Motor neuron (in vitro differentiated cells): Measurements from ENCODE around the gene STK35. TPM values are rescaled to one million over a fixed set of nuclear protein-coding genes. Genes with fewer than 3 reads are reported as not detected.

Experiments
- ATAC-seq, 8 experiments: fragments of 200-7000 bp; cut with Tn5 transposase; replicated peaks in 6 of 8; 2 replicates each; pipeline ENCODE4 v1.8.0; 2021; ENCODE audit warnings: mild to moderate bottlenecking in 8 of 8, moderate library complexity in 8 of 8
- H3K27ac ChIP-seq, 2 donors: fragments of 250-450 bp; sonication (Bioruptor Pico); 2 replicates each; pipeline ENCODE4 v1.9.0; 2021; ENCODE audit warnings: antibody characterized with exemption in 2 of 2, mild to moderate bottlenecking in 2 of 2, moderate library complexity in 1 of 2
- H3K4me1 ChIP-seq, 2 donors: fragments of 250-450 bp; sonication (Bioruptor Pico); replicated peaks in 1 of 2; 2 replicates each; pipeline ENCODE4 v1.6.1; 2021; ENCODE audit warnings: antibody characterized with exemption in 2 of 2, mild to moderate bottlenecking in 2 of 2, moderate library complexity in 1 of 2
- H3K4me3 ChIP-seq, 5 donors: fragments of 250-450 bp; sonication (Bioruptor Pico); 2 replicates each; pipeline ENCODE4 v1.9.0; 2021; ENCODE audit warnings: antibody characterized with exemption in 5 of 5, mild to moderate bottlenecking in 5 of 5, moderate library complexity in 4 of 5
- WGBS, 10 experiments: fragments of 450-650 bp; shearing (Covaris generic); methylation state at CpG; one replicate each; pipeline ENCODE4 v1.0.0; 2022; 5-methylcytosine and 5-hydroxymethylcytosine counted together
- in situ Hi-C, 9 experiments: fragments of 400-800 bp; cut with MboI; loops; one replicate each; pipeline ENCODE4 v1.15.0; 2021; ENCODE audit warnings: low sequenced_read_pairs in 9 of 9, low pct_unique_long_range_greater_than_20kb in 2 of 9; ENCODE audit not compliant: unreplicated experiment in 9 of 9
- total RNA-seq, 8 experiments: library from RNA; unstranded; fragments of 300-600 nt; gene quantifications; 2 replicates each; pipeline versions ENCODE4 v1.2.3 to v1.2.4, GENCODE V29; 2022

The STK35 gene
- total RNA-seq, 8 experiments from 2014 or later: 7.1 to 14.4 (median 11.1) TPM

DNA sequence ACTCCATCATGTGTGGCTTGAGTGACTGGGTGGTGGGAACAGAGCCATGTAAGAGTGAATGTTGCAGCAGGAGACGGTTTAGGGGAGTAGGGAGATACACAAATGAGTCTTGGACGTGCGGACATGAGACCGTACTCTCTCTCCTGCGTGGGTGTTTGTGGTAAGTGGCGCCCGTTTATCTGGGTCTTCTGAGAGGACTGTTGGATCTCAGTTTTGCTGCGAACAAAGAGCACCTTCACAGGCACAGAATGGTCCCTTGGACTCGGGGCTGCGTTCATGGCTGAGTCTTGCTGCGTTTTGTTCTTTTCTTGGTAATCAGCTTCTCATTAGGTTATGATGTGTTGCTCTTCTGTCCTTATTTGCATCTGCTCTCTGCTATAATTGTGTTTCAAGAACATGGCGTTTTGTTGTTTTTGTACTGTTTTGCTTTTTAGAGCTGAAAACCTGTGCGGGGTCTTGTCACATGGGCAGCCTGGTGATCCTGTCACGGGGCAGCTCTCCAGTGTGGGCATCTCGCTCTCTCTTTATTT is 28.5 kb downstream of the STK35 start:
- in situ Hi-C loops: no loop called here
- ATAC-seq: peak in 1 of 8 experiments; percentile 18
- 60 to 100% (median 89%) methylated on average over 1 to 14 of the region's 15 CpGs; no CpG with 5 or more reads in 2 of the 10 experiments for WGBS, 10 experiments
- Histone ChIP-seq H3K4me3 (no peak overlapping the region), H3K4me1 (peaks cover 0 to 8% of the 10 kb centered on the region in 2 donors), H3K27ac (no peak overlapping the region)

DNA sequence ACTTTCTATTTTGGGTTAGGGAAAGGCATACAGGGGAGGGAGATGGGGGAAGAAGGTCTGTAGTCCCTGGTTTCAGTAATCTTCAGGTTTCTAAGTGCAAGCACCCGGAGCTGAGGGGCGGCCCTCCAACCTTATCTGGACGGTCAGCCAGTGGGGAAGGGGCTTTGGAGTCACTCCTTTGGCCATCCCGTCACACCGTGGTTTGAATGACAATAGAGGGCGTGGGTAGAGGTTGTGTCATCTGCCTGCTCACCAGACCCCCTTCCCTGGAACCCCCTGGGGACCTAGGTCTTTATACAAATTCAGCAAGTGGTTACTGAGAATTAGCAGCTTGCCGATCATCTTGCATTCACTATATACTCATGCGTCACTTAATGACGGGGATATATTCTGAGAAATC is 29.1 kb downstream of the STK35 start:
- in situ Hi-C loops: no loop called here
- H3K4me1 ChIP-seq: peaks cover 0 to 8% of the 10 kb centered on the region in 2 donors
- peak in 4 of 8 experiments; percentile 24 to 55 (median 51) for ATAC-seq
- H3K4me3 ChIP-seq: no peak overlapping the region
- no peak overlapping the region for H3K27ac ChIP-seq
- 60 to 95% (median 73%) methylated on average over 1 to 6 of the region's 9 CpGs; no CpG with 5 or more reads in 3 of the 10 experiments for WGBS, 10 experiments

DNA sequence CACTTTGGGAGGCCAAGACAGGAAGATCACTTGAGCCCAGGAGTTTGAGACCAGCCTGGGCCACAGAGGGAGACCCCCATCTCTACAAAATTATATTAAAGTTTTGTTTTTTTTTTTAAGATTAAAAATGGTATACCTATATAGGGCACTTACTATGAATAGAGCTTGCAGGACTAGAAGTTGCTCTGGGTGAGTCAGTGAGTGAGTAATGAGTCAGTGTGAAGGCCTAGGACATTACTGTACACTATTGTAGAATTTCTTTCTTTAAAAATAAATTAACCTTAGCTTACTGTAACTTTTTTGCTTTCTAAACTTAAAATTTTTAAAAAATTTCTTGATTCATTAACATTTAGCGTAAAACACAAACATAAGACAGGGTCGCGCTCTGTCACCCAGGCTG is 29.7 kb downstream of the STK35 start:
- H3K4me3 ChIP-seq: no peak overlapping the region
- ATAC-seq: no peak
- H3K4me1 ChIP-seq: peaks cover 0 to 8% of the 10 kb centered on the region in 2 donors
- no peak overlapping the region for H3K27ac ChIP-seq
- WGBS, 10 experiments: 78 to 100% (median 95%) methylated on average over 1 to 3 of the region's 3 CpGs; no CpG with 5 or more reads in 1 of the 10 experiments
- in situ Hi-C loops: no loop called here

DNA sequence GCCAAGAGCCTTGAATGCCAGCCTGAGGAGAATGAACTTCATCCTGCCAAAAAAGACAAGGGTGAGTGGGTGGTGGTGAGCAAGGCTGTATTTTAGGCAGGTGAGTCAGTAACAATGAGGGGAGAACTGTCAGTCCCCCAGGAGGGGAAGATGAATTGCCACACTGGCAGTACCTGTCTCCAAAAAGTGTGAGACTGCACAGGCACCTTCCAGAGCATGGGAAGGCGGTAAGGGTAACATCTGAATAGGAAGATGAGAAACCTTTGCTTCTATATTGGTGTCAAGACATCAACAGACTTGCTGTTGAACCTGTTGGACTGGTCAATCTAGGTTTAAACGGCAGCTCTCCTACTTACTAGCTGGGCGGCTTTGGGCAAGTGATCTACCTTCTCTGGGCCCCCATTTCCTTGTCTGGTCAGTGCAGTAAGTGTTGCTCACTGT is 30.9 kb downstream of the STK35 start:
- in situ Hi-C loops: no loop called here
- 83 to 100% (median 94%) methylated on average over 1 to 3 of the region's 3 CpGs; no CpG with 5 or more reads in 5 of the 10 experiments for WGBS, 10 experiments
- H3K27ac ChIP-seq: no peak overlapping the region
- H3K4me3 ChIP-seq: no peak overlapping the region
- ATAC-seq: no peak
- peaks cover 0 to 8% of the 10 kb centered on the region in 2 donors for H3K4me1 ChIP-seq

DNA sequence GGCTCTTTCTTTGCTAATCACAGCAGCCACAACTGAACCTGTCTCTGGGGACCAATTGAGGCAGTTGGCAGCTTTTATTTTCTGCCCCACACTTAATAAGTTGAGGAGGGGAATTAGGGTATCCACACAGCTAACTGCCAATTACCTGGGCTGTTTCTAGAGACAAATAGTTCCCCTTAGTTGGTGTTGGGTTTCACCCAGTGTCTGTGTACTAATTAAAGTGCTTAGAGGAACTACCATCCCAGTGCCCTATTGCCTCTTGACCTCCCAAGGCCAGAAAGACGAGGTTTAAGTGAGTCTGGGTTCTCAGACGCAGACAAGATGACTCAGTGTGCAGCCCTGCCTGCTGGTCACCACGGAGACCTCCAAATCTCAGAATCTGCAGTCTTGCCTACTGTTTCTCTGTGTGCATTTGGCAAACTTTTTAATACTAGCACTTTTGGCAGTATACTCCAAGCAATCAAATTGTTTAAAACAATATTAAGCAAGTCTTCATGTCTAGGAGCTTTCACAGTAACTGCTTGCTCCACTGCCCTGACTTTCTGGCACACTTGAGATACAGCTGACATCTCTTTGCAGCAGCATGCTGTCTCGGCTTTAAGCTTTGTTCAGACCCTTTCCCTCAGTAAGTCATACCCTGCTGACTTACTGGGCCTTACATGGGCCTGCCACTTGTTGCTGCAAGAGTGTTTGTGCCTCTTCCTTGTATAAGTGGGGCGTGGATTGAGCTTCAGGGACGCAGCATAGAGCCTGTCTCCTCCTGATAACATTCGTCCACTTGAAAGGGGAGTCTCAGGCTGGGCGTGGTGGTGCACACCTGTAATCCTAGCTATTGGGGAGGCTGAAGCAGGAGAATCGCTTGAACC is 31.9 kb downstream of the STK35 start:
- no peak overlapping the region for H3K4me3 ChIP-seq
- ATAC-seq: peak in 3 of 8 experiments; percentile 42 to 64 (median 58)
- no peak overlapping the region for H3K27ac ChIP-seq
- peaks cover 0 to 8% of the 10 kb centered on the region in 2 donors for H3K4me1 ChIP-seq
- 26 to 80% (median 74%) methylated on average over 1 to 7 of the region's 9 CpGs; no CpG with 5 or more reads in 3 of the 10 experiments for WGBS, 10 experiments
- in situ Hi-C loops: no loop called here

DNA sequence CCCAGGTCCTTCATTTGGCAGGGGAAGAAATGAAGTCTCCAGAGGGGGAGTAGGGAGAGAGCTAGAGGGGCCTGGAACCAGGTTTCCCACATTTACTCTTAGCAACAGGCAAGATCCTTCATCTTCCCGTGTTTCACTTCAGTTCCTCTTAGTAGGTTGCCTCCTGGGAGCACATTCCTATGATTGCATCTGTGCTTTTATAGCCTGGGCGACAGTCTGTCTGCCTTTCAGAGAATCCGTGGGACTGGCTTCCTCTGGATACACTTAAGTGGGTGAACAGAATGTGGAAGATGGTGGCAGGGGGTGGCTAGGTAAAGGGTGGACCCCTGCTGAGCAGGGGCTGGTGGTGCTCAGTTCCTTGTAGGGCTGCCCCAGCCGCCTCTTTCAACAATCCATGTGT is 33.4 kb downstream of the STK35 start:
- Histone ChIP-seq H3K4me3 (no peak overlapping the region), H3K4me1 (peaks cover 0 to 8% of the 10 kb centered on the region in 2 donors), H3K27ac (no peak overlapping the region)
- 0 to 87% (median 70%) methylated on average over 1 to 4 of the region's 4 CpGs; no CpG with 5 or more reads in 5 of the 10 experiments for WGBS, 10 experiments
- peak in 1 of 8 experiments; percentile 54 for ATAC-seq
- in situ Hi-C loops: no loop called here

DNA sequence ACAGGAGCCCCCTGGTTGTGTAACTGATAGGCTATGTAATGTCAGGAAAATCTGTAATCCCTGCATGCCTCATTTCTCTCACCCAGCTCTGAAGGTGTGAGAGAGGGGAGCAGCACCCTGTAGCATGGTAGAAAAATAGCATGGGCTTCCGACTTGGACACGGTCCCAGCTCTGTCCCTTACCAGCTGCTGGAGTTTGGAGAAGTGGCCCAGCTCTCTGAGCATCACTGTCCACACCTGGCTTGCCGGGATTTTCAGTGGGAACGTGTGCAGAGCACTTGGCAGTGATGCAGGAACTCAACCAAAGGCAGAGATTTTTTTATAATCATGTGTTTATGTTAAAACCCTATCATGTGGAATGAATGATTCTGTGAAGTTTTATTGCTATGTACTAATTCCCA is 34.6 kb downstream of the STK35 start:
- no peak overlapping the region for H3K4me3 ChIP-seq
- H3K27ac ChIP-seq: no peak overlapping the region
- no peaks in the 10 kb centered on the region for H3K4me1 ChIP-seq
- 70 to 100% (median 100%) methylated on average over 1 to 4 of the region's 4 CpGs; no CpG with 5 or more reads in 3 of the 10 experiments for WGBS, 10 experiments
- in situ Hi-C loops: no loop called here
- ATAC-seq: no peak

DNA sequence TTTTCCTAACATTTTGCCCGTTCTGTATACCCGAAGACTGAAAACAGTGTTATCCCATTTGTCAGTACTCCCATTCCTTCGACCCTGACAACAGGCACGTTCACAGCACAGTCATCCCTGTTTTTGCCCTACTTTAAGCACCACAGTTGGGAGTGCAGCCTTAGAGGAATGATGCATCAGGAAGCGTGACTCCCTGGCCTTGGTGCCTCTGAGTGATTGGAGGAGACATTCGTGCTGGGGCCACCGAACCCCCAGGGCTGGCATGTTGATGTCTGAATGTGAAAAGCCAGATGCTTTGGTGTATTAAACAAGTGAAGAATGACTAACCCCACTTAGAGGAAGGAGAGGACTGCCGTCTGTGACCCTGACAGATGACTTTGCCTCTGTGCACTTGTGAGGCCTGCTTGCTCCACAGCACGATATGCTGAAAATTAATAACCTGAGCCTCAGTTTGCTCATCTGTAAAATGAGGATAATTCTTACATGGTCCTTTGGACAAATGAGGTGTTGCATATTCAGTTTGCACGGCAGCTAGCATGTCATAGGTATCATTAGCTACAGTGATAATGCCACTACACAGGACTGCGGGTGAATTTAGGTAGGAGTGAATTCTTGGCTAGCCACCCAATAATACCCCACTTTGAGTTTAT is 36.0 kb downstream of the STK35 start:
- no peak overlapping the region for H3K27ac ChIP-seq
- H3K4me3 ChIP-seq: no peak overlapping the region
- 58 to 100% (median 84%) methylated on average over 1 to 10 of the region's 11 CpGs; no CpG with 5 or more reads in 1 of the 10 experiments for WGBS, 10 experiments
- H3K4me1 ChIP-seq: no peaks in the 10 kb centered on the region
- peak in 1 of 8 experiments; percentile 32 for ATAC-seq
- in situ Hi-C loops: no loop called here

DNA sequence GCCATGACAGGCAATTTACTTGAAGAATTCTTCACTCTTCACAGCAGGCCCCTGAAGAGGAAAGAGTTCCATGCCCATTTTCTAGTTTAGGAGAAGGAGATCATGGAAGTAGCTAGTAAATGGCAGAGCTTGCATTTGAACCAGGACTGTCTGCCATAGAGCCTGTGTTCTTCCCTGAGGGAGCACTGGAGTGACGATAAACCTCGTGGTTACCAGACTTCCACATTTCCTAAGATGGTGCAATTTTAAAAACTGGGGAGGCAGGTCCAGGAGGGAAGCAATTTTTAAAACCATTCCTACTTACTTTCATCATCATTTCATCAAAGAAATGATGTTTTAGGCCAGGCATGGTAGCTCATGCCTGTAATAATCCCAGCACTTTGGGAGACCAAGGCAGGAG is 36.8 kb downstream of the STK35 start:
- ATAC-seq: no peak
- in situ Hi-C loops: no loop called here
- Histone ChIP-seq H3K4me3 (no peak overlapping the region), H3K4me1 (no peaks in the 10 kb centered on the region), H3K27ac (no peak overlapping the region)
- 100% methylated on average over 2 of the region's 2 CpGs; no CpG with 5 or more reads in 6 of the 10 experiments for WGBS, 10 experiments

DNA sequence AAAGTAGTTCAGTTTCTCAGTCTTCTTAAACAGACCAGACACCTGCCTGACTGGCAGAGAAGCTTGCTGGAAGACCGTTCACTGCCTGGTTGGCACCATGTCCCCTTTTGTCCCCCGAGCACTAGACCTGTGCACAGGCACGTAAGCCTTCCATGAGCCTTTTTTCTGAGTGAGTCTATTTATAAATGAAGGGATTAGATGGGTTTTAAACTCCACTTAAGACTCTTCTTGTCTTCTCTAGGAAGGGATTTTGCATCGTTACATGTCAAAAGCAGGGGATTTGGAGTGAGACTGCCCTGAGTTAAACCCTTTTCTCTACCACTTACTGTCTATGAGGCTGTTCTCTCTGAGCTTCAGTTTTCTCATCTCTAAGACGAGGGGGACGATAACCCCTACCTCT is 37.6 kb downstream of the STK35 start:
- WGBS, 10 experiments: 70 to 100% (median 96%) methylated on average over 1 to 5 of the region's 6 CpGs; no CpG with 5 or more reads in 2 of the 10 experiments
- Histone ChIP-seq H3K4me3 (no peak overlapping the region), H3K27ac (no peak overlapping the region), H3K4me1 (no peaks in the 10 kb centered on the region)
- in situ Hi-C loops: no loop called here
- no peak for ATAC-seq

DNA sequence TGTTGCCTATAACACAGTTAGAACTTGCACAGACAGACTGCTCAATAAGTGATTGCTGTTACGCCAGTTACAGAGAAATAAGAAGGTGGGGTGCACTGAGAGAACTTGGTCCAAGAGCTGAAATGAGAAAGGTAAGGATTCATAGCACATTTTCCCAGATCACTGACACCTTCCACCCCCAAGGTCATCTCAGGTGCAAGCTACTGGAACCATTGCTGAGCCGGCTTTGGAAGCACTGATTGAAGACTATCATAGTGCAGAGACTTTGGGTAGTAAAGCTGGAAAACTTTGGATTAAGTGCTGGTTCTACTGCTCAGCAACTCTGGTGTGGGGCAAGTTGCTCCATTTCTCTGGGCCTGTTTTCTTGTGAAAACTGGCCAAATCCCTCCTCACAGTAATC is 38.1 kb downstream of the STK35 start:
- no peak overlapping the region for H3K4me3 ChIP-seq
- no peaks in the 10 kb centered on the region for H3K4me1 ChIP-seq
- H3K27ac ChIP-seq: no peak overlapping the region
- WGBS, 10 experiments: 92 to 100% (median 97%) methylated on average over 1 to 2 of the region's 2 CpGs; no CpG with 5 or more reads in 6 of the 10 experiments
- no peak for ATAC-seq
- in situ Hi-C loops: no loop called here

DNA sequence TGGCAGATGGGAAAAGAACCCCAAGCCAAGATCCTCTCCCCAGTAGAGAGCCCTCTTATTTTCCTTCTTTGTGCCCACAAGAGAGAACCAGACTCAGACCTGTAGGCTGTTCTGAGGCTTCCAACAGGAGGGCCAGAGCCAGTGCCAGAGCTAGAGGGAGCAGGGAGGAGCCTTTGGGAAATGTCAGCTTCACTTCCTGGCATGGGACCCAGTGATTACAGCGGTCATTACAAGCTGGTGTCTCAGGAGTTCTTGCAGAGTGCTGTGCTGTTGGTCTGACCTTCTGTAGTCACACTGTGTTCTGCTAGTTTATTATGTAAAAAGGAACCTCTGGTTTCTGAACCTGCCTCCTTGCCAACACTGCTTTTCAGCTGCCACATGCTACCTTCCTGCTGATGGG is 38.9 kb downstream of the STK35 start:
- H3K4me3 ChIP-seq: no peak overlapping the region
- H3K4me1 ChIP-seq: no peaks in the 10 kb centered on the region
- H3K27ac ChIP-seq: no peak overlapping the region
- in situ Hi-C loops: no loop called here
- ATAC-seq: peak in 3 of 8 experiments; percentile 17 to 83 (median 75)
- 29 to 83% (median 70%) methylated on average over 1 of the region's 1 CpG; no CpG with 5 or more reads in 7 of the 10 experiments for WGBS, 10 experiments
